ENCODE data around the gene JAML. TPM values are rescaled to one million over a fixed set of nuclear protein-coding genes. Genes with fewer than 3 reads are reported as not detected.

The JAML gene
- total RNA-seq, 1 donor from 2014 or later: 0.19 TPM

DNA sequence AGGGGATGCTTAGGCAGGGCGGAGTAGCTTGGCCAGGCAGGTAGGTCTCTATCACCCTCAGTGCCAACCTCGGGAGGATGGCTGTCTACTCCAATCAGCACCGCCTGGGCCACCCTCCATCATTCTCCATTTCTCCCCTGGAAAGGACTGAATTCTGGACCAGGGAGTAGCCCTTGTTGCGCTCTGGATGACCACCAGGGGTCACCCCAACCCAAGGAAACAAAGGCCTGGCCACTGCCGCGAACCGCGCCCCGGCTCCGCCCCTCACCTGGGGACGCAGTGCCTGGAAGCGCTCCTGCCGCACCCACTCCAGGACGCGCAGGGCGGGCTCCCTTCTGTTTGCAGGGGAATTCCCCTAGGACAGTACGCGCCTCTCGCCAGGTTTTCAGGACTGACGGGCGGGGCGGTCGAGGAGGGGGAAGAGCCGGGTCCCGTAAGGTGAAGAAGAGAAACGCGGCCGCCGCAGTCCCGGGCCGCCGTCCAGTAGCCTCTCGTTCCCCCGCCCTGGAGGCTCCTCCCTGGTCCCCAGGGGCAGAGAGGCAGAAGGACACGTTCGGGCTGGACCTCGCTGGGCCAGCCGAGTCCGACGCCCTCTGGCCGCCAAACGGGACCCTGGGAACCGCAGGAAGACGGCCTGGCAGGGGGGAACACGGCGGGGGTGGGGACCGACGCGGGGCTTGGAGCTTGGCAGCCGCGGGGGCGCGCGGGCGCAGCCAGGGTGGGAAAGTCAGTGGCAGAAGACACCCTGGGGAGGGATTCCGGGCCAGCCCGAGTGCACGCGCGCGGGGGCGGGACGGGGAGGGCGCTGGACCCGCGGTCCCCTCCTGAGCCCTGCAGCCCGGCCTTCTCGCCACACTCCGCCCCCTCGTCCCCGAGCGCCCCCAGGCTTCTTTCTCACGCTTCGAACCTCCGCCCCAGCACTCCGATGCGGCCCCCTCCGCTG lies 79.3 kb downstream of the JAML start:
- Mint-ChIP-seq H3K36me3 (no peaks in the 10 kb centered on the region), H3K9me3 (no peaks in the 10 kb centered on the region), H3K4me1 (ENCODE audit: unreplicated experiment) (peaks cover 7% of the 10 kb centered on the region), H3K4me3 (peak overlapping the region; percentile 86), H3K27me3 (peaks cover 84% of the 10 kb centered on the region), H3K27ac (peak overlapping the region; percentile 67)
- TF ChIP-seq CTCF (conservative IDR thresholded peaks at IDR 0.05): peak; percentile 95
- DNase-seq (ENCODE audit: extremely low spot score, unreplicated experiment): peak; percentile 94

GRCh38 chr11:118144301-118145268 lies 80.2 kb downstream of the JAML start:
- Mint-ChIP-seq H3K27me3 (peaks cover 82% of the 10 kb centered on the region), H3K9me3 (no peaks in the 10 kb centered on the region), H3K27ac (peak overlapping the region; percentile 45), H3K36me3 (no peaks in the 10 kb centered on the region), H3K4me1 (ENCODE audit: unreplicated experiment) (peaks cover 7% of the 10 kb centered on the region), H3K4me3 (peak overlapping the region; percentile 19)
- no peak for DNase-seq (ENCODE audit: extremely low spot score, unreplicated experiment)
- TF ChIP-seq CTCF (conservative IDR thresholded peaks at IDR 0.05): no peak

Other genes starting within 250 kb of the JAML start
- gene IL10RA, start 238.6 kb downstream of the JAML start, total RNA-seq (ENCODE audit: low replicate concordance): 0.48 and 0.62 TPM in 2 replicates
- gene TMPRSS4, start 147.9 kb downstream of the JAML start, total RNA-seq (ENCODE audit: low replicate concordance): 33.8 and 169 TPM in 2 replicates
- gene SMIM35, start 138.0 kb downstream of the JAML start, total RNA-seq (ENCODE audit: low replicate concordance): 0.17 TPM in 1 of 2 replicates, not detected in the other
- 0.36 and 2.0 TPM in 2 replicates for gene SCN4B, start 72.2 kb downstream of the JAML start, total RNA-seq (ENCODE audit: low replicate concordance)
- 2.8 TPM in 1 of 2 replicates, not detected in the other for gene SCN2B, start 48.4 kb downstream of the JAML start, total RNA-seq (ENCODE audit: low replicate concordance)
- gene MPZL3, start 27.4 kb upstream of the JAML start, total RNA-seq (ENCODE audit: low replicate concordance): 10.2 and 32.1 TPM in 2 replicates
- gene MPZL2, start 39.3 kb upstream of the JAML start, total RNA-seq (ENCODE audit: low replicate concordance): 32.7 and 113 TPM in 2 replicates
- gene CD3E, start 79.7 kb upstream of the JAML start, total RNA-seq (ENCODE audit: low replicate concordance): not detected in 2 replicates
- not detected in 2 replicates for gene CD3D, start 117.7 kb upstream of the JAML start, total RNA-seq (ENCODE audit: low replicate concordance)
- gene CD3G, start 119.3 kb upstream of the JAML start, total RNA-seq (ENCODE audit: low replicate concordance): 0.21 TPM in 1 of 2 replicates, not detected in the other
- gene UBE4A, start 134.6 kb upstream of the JAML start, total RNA-seq (ENCODE audit: low replicate concordance): 42.5 and 43.6 TPM in 2 replicates
- 207 and 263 TPM in 2 replicates for gene ATP5MG, start 176.6 kb upstream of the JAML start, total RNA-seq (ENCODE audit: low replicate concordance)
- 45.5 and 71.1 TPM in 2 replicates for gene KMT2A, start 211.5 kb upstream of the JAML start, total RNA-seq (ENCODE audit: low replicate concordance)